NCI-H2227 treated with DMSO at 0.1 percent for 48 hours (cell line): ENCODE measurements around the gene NPAS3.

ENCODE experiments used
- DNase-seq: peaks from one replicate; lab custom pipeline; 2025; lab: John Stamatoyannopoulos, UW

Gene NPAS3

GRCh38 chr14:33556382-33557121 is 617.9 kb downstream of the NPAS3 start:
- no peak for DNase-seq

GRCh38 chr14:33560718-33561431 is 622.2 kb downstream of the NPAS3 start:
- no peak for DNase-seq

- DNase-seq: no peak
Observed at GRCh38 chr14:33561488-33562175, 623.0 kb downstream of the NPAS3 start.

- no peak for DNase-seq
Observed at GRCh38 chr14:33563191-33563900, 624.7 kb downstream of the NPAS3 start.

- no peak for DNase-seq
Observed at GRCh38 chr14:33563901-33564197, 625.2 kb downstream of the NPAS3 start.

GRCh38 chr14:33564774-33565630 is 626.3 kb downstream of the NPAS3 start:
- DNase-seq: no peak

- DNase-seq: no peak
Observed at GRCh38 chr14:33566082-33566481, 627.4 kb downstream of the NPAS3 start.

GRCh38 chr14:33567023-33567728 is 628.5 kb downstream of the NPAS3 start:
- DNase-seq: peak; percentile 42

GRCh38 chr14:33567731-33568130 is 629.1 kb downstream of the NPAS3 start:
- no peak for DNase-seq

- DNase-seq: no peak
Observed at GRCh38 chr14:33568935-33569579, 630.4 kb downstream of the NPAS3 start.

- no peak for DNase-seq
Observed at GRCh38 chr14:33569821-33570687, 631.4 kb downstream of the NPAS3 start.

GRCh38 chr14:33570694-33571310 is 632.1 kb downstream of the NPAS3 start:
- DNase-seq: no peak

- DNase-seq: no peak
Observed at GRCh38 chr14:33573301-33573880, 634.7 kb downstream of the NPAS3 start.

GRCh38 chr14:33576014-33576413 is 637.3 kb downstream of the NPAS3 start:
- no peak for DNase-seq

GRCh38 chr14:33578461-33579216 is 640.0 kb downstream of the NPAS3 start:
- no peak for DNase-seq

GRCh38 chr14:33580231-33580749 is 641.6 kb downstream of the NPAS3 start:
- DNase-seq: no peak

- no peak for DNase-seq
Observed at GRCh38 chr14:33580841-33581240, 642.2 kb downstream of the NPAS3 start.

- no peak for DNase-seq
Observed at GRCh38 chr14:33584697-33585096, 646.0 kb downstream of the NPAS3 start.
